BLaER1 (cell line): ENCODE data around the gene ATP8B3.

ENCODE experiments used
- H3K27ac ChIP-seq: shearing (Covaris generic); formaldehyde crosslinking; 2 replicates; pipeline ENCODE4 v1.8.1; 2022
- H3K27me3 ChIP-seq: shearing (Covaris generic); formaldehyde crosslinking; 2 replicates; pipeline ENCODE4 v1.8.1; 2022
- H3K36me3 ChIP-seq: shearing (Covaris generic); formaldehyde crosslinking; 2 replicates; pipeline ENCODE4 v1.8.1; 2022
- H3K4me1 ChIP-seq: shearing (Covaris generic); formaldehyde crosslinking; 2 replicates; pipeline ENCODE4 v1.8.1; 2022
- H3K4me2 ChIP-seq: shearing (Covaris generic); formaldehyde crosslinking; 2 replicates; pipeline ENCODE4 v1.8.1; 2022
- H3K4me3 ChIP-seq: shearing (Covaris generic); formaldehyde crosslinking; 2 replicates; pipeline ENCODE4 v1.8.1; 2022
- H3K9ac ChIP-seq: shearing (Covaris generic); formaldehyde crosslinking; 2 replicates; pipeline ENCODE4 v1.8.1; 2022
- H3K9me3 ChIP-seq: shearing (Covaris generic); formaldehyde crosslinking; 2 replicates; pipeline ENCODE4 v1.8.1; 2022
- H4K20me1 ChIP-seq: shearing (Covaris generic); formaldehyde crosslinking; 2 replicates; pipeline ENCODE4 v1.8.1; 2022
- Cebpa-rat ChIP-seq: shearing (Covaris generic); IDR thresholded peaks from 2 replicates; pipeline ENCODE4 v1.8.1; 2022

ATP8B3 gene

GRCh38 chr19:1817553-1818179 lies 5.6 kb upstream of the ATP8B3 start:
- TF ChIP-seq Cebpa-rat = no peak
- H3K27me3 ChIP-seq = no peaks in the 10 kb centered on the region
- no peak overlapping the region for H3K27ac ChIP-seq
- no peaks in the 10 kb centered on the region for H3K9me3 ChIP-seq
- H3K4me3 ChIP-seq = no peak overlapping the region
- peaks cover 88% of the 10 kb centered on the region for H4K20me1 ChIP-seq
- H3K4me2 ChIP-seq = no peak overlapping the region
- H3K9ac ChIP-seq = no peak overlapping the region
- H3K4me1 ChIP-seq = peaks cover 33% of the 10 kb centered on the region
- H3K36me3 ChIP-seq = peaks cover 83% of the 10 kb centered on the region

- peaks cover 78% of the 10 kb centered on the region for H4K20me1 ChIP-seq
- TF ChIP-seq Cebpa-rat = no peak
- no peaks in the 10 kb centered on the region for H3K27me3 ChIP-seq
- no peak overlapping the region for H3K4me3 ChIP-seq
- no peak overlapping the region for H3K4me2 ChIP-seq
- no peaks in the 10 kb centered on the region for H3K9me3 ChIP-seq
- peaks cover 74% of the 10 kb centered on the region for H3K36me3 ChIP-seq
- peaks cover 30% of the 10 kb centered on the region for H3K4me1 ChIP-seq
- H3K27ac ChIP-seq = no peak overlapping the region
- H3K9ac ChIP-seq = no peak overlapping the region
Measured at GRCh38 chr19:1816530-1817298, 4.6 kb upstream of the ATP8B3 start.

- Histone ChIP-seq H3K4me3 (no peak overlapping the region), H3K9me3 (no peaks in the 10 kb centered on the region), H3K27me3 (no peaks in the 10 kb centered on the region), H3K4me2 (no peak overlapping the region), H3K9ac (no peak overlapping the region), H3K27ac (no peak overlapping the region), H4K20me1 (peaks cover 70% of the 10 kb centered on the region), H3K4me1 (peaks cover 39% of the 10 kb centered on the region), H3K36me3 (peaks cover 65% of the 10 kb centered on the region)
- TF ChIP-seq Cebpa-rat = no peak
Measured at GRCh38 chr19:1815605-1816529, 3.8 kb upstream of the ATP8B3 start.

GRCh38 chr19:1814833-1815604 lies 2.9 kb upstream of the ATP8B3 start:
- no peaks in the 10 kb centered on the region for H3K27me3 ChIP-seq
- H3K27ac ChIP-seq = no peak overlapping the region
- peak overlapping the region; percentile 79 for H3K4me2 ChIP-seq
- H3K9ac ChIP-seq = 0 out of 2 replicates have a peak overlapping the region, but pooled peaks have one; percentile 3
- peaks cover 61% of the 10 kb centered on the region for H4K20me1 ChIP-seq
- peaks cover 47% of the 10 kb centered on the region for H3K4me1 ChIP-seq
- no peaks in the 10 kb centered on the region for H3K9me3 ChIP-seq
- no peak for TF ChIP-seq Cebpa-rat
- H3K36me3 ChIP-seq = peaks cover 57% of the 10 kb centered on the region
- no peak overlapping the region for H3K4me3 ChIP-seq

- Histone ChIP-seq H3K27me3 (no peaks in the 10 kb centered on the region), H3K4me3 (no peak overlapping the region), H3K9me3 (no peaks in the 10 kb centered on the region), H3K4me1 (peaks cover 53% of the 10 kb centered on the region), H4K20me1 (peaks cover 55% of the 10 kb centered on the region), H3K4me2 (peak overlapping the region; percentile 79), H3K27ac (peak overlapping the region; percentile 24; the same call in 1 of the 2 replicates), H3K36me3 (peaks cover 50% of the 10 kb centered on the region), H3K9ac (0 out of 2 replicates have a peak overlapping the region, but pooled peaks have one; percentile 3)
- TF ChIP-seq Cebpa-rat = no peak
Measured at GRCh38 chr19:1814391-1814790, 2.3 kb upstream of the ATP8B3 start.

- Histone ChIP-seq H3K9ac (peak overlapping the region; percentile 60), H3K27me3 (no peaks in the 10 kb centered on the region), H3K4me1 (peaks cover 58% of the 10 kb centered on the region), H3K27ac (peak overlapping the region; percentile 36), H3K9me3 (no peaks in the 10 kb centered on the region), H3K4me2 (peak overlapping the region; percentile 79), H3K36me3 (peaks cover 43% of the 10 kb centered on the region), H4K20me1 (peaks cover 49% of the 10 kb centered on the region), H3K4me3 (peak overlapping the region; percentile 67)
- TF ChIP-seq Cebpa-rat = no peak
Measured at GRCh38 chr19:1813192-1814182, 1.4 kb upstream of the ATP8B3 start.

GRCh38 chr19:1812426-1813191 lies 533 bp upstream of the ATP8B3 start:
- peak overlapping the region; percentile 79 for H3K4me2 ChIP-seq
- H3K27me3 ChIP-seq = no peaks in the 10 kb centered on the region
- no peaks in the 10 kb centered on the region for H3K9me3 ChIP-seq
- TF ChIP-seq Cebpa-rat = no peak
- peaks cover 40% of the 10 kb centered on the region for H4K20me1 ChIP-seq
- peak overlapping the region; percentile 67 for H3K4me3 ChIP-seq
- H3K4me1 ChIP-seq = peaks cover 58% of the 10 kb centered on the region
- H3K27ac ChIP-seq = peak overlapping the region; percentile 36
- H3K9ac ChIP-seq = peak overlapping the region; percentile 60
- peaks cover 42% of the 10 kb centered on the region for H3K36me3 ChIP-seq

- H3K36me3 ChIP-seq = peaks cover 38% of the 10 kb centered on the region
- H3K4me1 ChIP-seq = peaks cover 58% of the 10 kb centered on the region
- H3K27me3 ChIP-seq = no peaks in the 10 kb centered on the region
- H3K4me3 ChIP-seq = peak overlapping the region; percentile 67
- H3K27ac ChIP-seq = peak overlapping the region; percentile 73
- TF ChIP-seq Cebpa-rat = no peak
- H3K9ac ChIP-seq = peak overlapping the region; percentile 76
- H4K20me1 ChIP-seq = peaks cover 31% of the 10 kb centered on the region
- no peaks in the 10 kb centered on the region for H3K9me3 ChIP-seq
- H3K4me2 ChIP-seq = peak overlapping the region; percentile 91
Measured at GRCh38 chr19:1811472-1811894, 593 bp downstream of the ATP8B3 start.
